Non-pigmented ciliary epithelial cell (primary cell): ENCODE data around the gene KIAA0930.
"Not testable (repeated sequence)": the region's sequence is repeated elsewhere in the genome, so short reads cannot be mapped to it uniquely, and the experiment has no call there.

Experiments used
- DNase-seq: peaks from one replicate; pipeline ENCODE4 v3.0.0-alpha.2; 2010; ENCODE audit warnings: low read depth

The KIAA0930 gene

GRCh38 chr22:45200860-45201511, 39.7 kb downstream of the KIAA0930 start:
- peak; percentile 74 for DNase-seq

- DNase-seq: no peak
These were observed 40.5 kb downstream of the KIAA0930 start for GRCh38 chr22:45200230-45200629.

- no peak for DNase-seq
These were observed 41.0 kb downstream of the KIAA0930 start for GRCh38 chr22:45199723-45200122.

GRCh38 chr22:45198463-45198795, 42.3 kb downstream of the KIAA0930 start:
- no peak for DNase-seq

- DNase-seq: no peak
These were observed 42.9 kb downstream of the KIAA0930 start for GRCh38 chr22:45197606-45198462.

GRCh38 chr22:45196926-45197605, 43.6 kb downstream of the KIAA0930 start:
- no peak for DNase-seq

GRCh38 chr22:45196308-45196707, 44.4 kb downstream of the KIAA0930 start:
- DNase-seq: no peak

GRCh38 chr22:45195616-45196015, 45.1 kb downstream of the KIAA0930 start:
- no peak for DNase-seq

GRCh38 chr22:45194686-45195085, 46.0 kb downstream of the KIAA0930 start:
- DNase-seq: no peak

GRCh38 chr22:45192701-45193187, 48.0 kb downstream of the KIAA0930 start:
- DNase-seq: no peak

GRCh38 chr22:45191746-45192145, 48.9 kb downstream of the KIAA0930 start:
- not testable (repeated sequence) for DNase-seq

GRCh38 chr22:45190202-45190872, 50.4 kb downstream of the KIAA0930 start:
- DNase-seq: no peak

GRCh38 chr22:45188779-45189178, 51.9 kb downstream of the KIAA0930 start:
- DNase-seq: no peak

GRCh38 chr22:45187891-45188290, 52.8 kb downstream of the KIAA0930 start:
- no peak for DNase-seq

- no peak for DNase-seq
These were observed 54.8 kb downstream of the KIAA0930 start for GRCh38 chr22:45185718-45186514.

GRCh38 chr22:45183974-45184373, 56.7 kb downstream of the KIAA0930 start:
- no peak for DNase-seq

- DNase-seq: no peak
These were observed 58.9 kb downstream of the KIAA0930 start for GRCh38 chr22:45181766-45182165.

- DNase-seq: no peak
These were observed 59.5 kb downstream of the KIAA0930 start for GRCh38 chr22:45181240-45181639.

- no peak for DNase-seq
These were observed 60.5 kb downstream of the KIAA0930 start for GRCh38 chr22:45180146-45180679.

- DNase-seq: no peak
These were observed 61.2 kb downstream of the KIAA0930 start for GRCh38 chr22:45179276-45180049.
